ENCODE data around the gene UCP1.
"Not testable (repeated sequence)": the region's sequence is repeated elsewhere in the genome, so short reads cannot be mapped to it uniquely, and the experiment has no call there.

UCP1 gene

GRCh38 chr4:140533951-140534480, 34.7 kb downstream of the UCP1 start:
- no peaks in the 10 kb centered on the region for H3K27me3 ChIP-seq (replicated peaks; ENCODE audit: control insufficient read depth, insufficient read depth, low read length)
- no peak for TF ChIP-seq CTCF (IDR thresholded peaks at IDR 0.05; ENCODE audit: insufficient read depth, low read length, poor library complexity, severe bottlenecking)
- no peak overlapping the region for H3K4me3 ChIP-seq (replicated peaks; ENCODE audit: low read depth, low read length)
- no peaks in the 10 kb centered on the region for H3K36me3 ChIP-seq (ENCODE audit: control insufficient read depth, insufficient read depth, low read length)
- DNase-seq (ENCODE audit: extremely low read depth, insufficient read length), result no peak

GRCh38 chr4:140529434-140529833, 39.3 kb downstream of the UCP1 start:
- Histone ChIP-seq H3K4me3 (replicated peaks; ENCODE audit: low read depth, low read length) (no peak overlapping the region), H3K27me3 (replicated peaks; ENCODE audit: control insufficient read depth, insufficient read depth, low read length) (no peaks in the 10 kb centered on the region), H3K36me3 (ENCODE audit: control insufficient read depth, insufficient read depth, low read length) (no peaks in the 10 kb centered on the region)
- no peak for DNase-seq (ENCODE audit: extremely low read depth, insufficient read length)
- TF ChIP-seq CTCF (IDR thresholded peaks at IDR 0.05; ENCODE audit: insufficient read depth, low read length, poor library complexity, severe bottlenecking), result no peak

DNA sequence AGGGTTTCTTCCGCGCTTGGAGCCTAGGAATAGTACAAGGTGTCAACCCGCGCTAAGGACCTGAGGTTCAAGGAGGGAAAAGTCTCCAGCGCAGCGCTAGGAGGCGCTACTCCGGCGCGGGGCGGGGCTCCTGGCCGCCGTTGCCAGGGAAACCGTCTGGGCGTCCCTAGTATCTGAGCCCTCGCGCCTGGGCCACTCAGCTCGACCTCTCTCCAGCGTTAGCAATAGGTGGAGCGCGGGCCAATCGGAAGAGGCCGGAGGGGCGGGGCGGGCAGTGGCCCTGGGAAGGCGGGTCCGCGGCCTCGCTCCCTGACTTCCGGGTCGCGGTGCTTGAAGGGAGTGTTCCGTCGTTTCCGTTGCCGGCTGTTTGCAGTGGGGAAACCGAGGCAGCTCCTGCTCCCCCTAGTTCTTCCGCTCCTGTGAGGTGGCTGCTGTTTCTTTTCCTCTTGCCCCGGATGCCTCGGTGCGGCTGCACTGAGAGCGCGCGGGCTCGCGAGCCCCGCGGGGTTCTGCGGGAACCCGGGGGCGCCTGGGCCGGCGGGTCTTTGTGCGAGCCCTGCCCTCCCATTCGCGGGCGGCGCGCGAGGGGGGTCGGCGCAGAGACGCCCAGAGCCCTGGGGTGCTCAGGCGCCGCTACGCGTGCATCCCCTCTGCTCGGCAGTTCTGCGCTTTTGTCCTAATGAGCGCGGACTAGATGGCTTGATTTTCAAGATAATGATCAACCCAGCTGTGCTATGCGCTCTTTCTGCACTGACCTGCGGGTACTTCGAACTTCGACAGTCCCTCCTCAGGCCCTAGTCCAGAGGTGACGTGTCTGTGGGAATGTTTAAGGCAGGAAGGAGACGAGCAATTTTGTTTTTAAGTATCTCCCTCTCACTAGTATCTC, 44.7 kb downstream of the UCP1 start, which contains the start of gene ELMOD2:
ELMOD2 (plus strand) TSS at position 312 of the 886 bp plus-strand sequence. CDS start 1,261 bp downstream, outside the sequence.
- H3K4me3 ChIP-seq (replicated peaks; ENCODE audit: low read depth, low read length), result peak within 1 kb of the TSS; percentile 75
- H3K36me3 ChIP-seq (ENCODE audit: control insufficient read depth, insufficient read depth, low read length), result no peaks in the 10 kb centered on the region
- peak; percentile 97 for DNase-seq (ENCODE audit: extremely low read depth, insufficient read length)
- H3K27me3 ChIP-seq (replicated peaks; ENCODE audit: control insufficient read depth, insufficient read depth, low read length), result no peaks in the 10 kb centered on the region
- peak; percentile 97 for TF ChIP-seq CTCF (IDR thresholded peaks at IDR 0.05; ENCODE audit: insufficient read depth, low read length, poor library complexity, severe bottlenecking)

DNA sequence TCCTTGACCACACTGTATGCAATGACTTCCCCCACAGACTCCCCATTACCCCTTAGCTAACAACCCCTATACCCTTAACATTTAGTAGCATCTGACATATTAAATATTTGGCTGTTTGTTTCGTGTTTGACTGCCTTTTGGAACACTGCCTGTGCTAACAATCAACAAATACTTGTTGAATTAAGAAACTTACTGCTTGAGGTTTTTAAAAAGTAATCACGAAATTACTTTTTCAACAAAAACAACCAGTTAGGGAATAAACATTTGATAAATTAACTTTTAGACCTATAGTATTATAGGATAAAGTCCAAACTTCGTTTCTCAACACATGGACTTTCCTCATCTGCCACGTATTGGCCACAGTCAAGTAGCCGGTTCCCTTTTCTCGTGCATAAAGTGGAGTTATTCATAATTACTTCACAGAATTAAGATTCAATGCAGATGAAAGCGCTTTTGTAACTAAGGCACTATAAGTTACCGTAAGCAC, 45.3 kb downstream of the UCP1 start:
- TF ChIP-seq CTCF (IDR thresholded peaks at IDR 0.05; ENCODE audit: insufficient read depth, low read length, poor library complexity, severe bottlenecking), result no peak

DNA sequence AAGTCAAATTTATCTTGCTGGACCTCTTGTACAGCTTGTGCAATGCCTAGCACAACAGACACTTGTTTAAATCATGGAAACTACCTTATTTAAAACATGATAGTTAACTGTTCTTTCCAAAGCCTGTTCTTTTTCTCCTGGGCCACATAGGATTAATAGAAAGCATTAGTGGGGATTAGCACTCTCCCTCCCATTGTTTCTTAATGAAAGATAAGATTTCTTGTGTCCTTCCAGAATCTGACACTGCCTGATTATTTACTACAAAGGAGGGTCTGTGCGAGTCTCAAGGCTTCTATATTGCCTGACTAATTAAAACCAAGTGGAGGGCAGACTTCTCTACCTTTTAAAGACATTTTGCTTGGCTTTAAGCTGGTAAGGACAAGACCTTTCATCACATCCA, 53.3 kb downstream of the UCP1 start:
- H3K27me3 ChIP-seq (replicated peaks; ENCODE audit: control insufficient read depth, insufficient read depth, low read length), result no peaks in the 10 kb centered on the region; the same call in 1 of the 2 replicates
- no peaks in the 10 kb centered on the region for H3K36me3 ChIP-seq (ENCODE audit: control insufficient read depth, insufficient read depth, low read length)
- no peak for DNase-seq (ENCODE audit: extremely low read depth, insufficient read length)
- no peak overlapping the region for H3K4me3 ChIP-seq (replicated peaks; ENCODE audit: low read depth, low read length)
- no peak for TF ChIP-seq CTCF (IDR thresholded peaks at IDR 0.05; ENCODE audit: insufficient read depth, low read length, poor library complexity, severe bottlenecking)

More for the DNA sequence above, 45.3 kb downstream of the UCP1 start:
- H3K27me3 ChIP-seq (replicated peaks; ENCODE audit: control insufficient read depth, insufficient read depth, low read length), result no peaks in the 10 kb centered on the region
- H3K36me3 ChIP-seq (ENCODE audit: control insufficient read depth, insufficient read depth, low read length), result no peaks in the 10 kb centered on the region
- no peak for DNase-seq (ENCODE audit: extremely low read depth, insufficient read length)
- peak overlapping the region; percentile 16; the same call in 1 of the 2 replicates for H3K4me3 ChIP-seq (replicated peaks; ENCODE audit: low read depth, low read length)

- DNase-seq (ENCODE audit: extremely low read depth, insufficient read length); H3K36me3 ChIP-seq (ENCODE audit: control insufficient read depth, insufficient read depth, low read length); H3K27me3 ChIP-seq (replicated peaks; ENCODE audit: control insufficient read depth, insufficient read depth, low read length); H3K4me3 ChIP-seq (replicated peaks; ENCODE audit: low read depth, low read length): not testable (repeated sequence)
Measured at GRCh38 chr4:140513765-140514164, 55.0 kb downstream of the UCP1 start.

All from GM06990 (cell line).